NCI-H446 treated with DMSO at 0.1 percent for 48 hours (cell line): ENCODE measurements around the gene MRPL52.
A peak's percentile ranks its signal among the peaks of the same experiment; 100 is the strongest.
"Not testable (repeated sequence)": the region's sequence is repeated elsewhere in the genome, so short reads cannot be mapped to it uniquely, and the experiment has no call there.

Experiments
- DNase-seq: peaks from one replicate; lab custom pipeline; 2025; lab: John Stamatoyannopoulos, UW

MRPL52 gene

GRCh38 chr14:22829661-22830442 is at the start of gene MRPL52:
Gene MRPL52, plus strand, starts transcription at chr14:22829887. Its CDS starts 26 bp downstream, at chr14:22829913.
- DNase-seq, result peak; percentile 89

DNA sequence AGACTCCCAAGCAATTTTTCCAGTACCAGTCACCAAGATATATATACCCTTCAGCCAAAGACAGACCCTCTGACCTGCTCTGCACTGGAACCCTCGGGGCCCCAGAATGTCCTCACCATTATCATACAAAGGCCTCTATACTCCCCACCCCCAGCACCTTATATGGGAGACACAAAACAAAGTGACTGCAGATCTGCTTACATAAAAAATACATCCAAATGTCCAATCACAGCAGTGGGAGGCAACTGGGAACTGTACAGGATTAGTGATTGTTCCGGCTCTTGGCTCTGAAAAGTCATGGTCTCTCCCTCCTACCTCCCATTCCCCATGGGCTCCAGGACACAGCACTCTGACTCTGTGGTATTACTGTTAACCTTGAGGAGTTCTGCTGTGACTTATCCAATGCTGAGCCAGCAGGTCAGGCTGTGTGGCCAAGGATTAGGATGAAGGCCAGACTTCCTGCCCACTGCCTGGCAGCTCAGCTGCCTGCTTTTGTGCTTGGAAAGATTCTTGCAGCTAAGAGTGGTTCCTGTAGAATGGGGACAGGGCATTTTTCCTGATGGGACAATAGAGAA is 49.5 kb upstream of the MRPL52 start:
- no peak for DNase-seq

- DNase-seq, result no peak
Measured at GRCh38 chr14:22780941-22781300, 48.8 kb upstream of the MRPL52 start.

DNA sequence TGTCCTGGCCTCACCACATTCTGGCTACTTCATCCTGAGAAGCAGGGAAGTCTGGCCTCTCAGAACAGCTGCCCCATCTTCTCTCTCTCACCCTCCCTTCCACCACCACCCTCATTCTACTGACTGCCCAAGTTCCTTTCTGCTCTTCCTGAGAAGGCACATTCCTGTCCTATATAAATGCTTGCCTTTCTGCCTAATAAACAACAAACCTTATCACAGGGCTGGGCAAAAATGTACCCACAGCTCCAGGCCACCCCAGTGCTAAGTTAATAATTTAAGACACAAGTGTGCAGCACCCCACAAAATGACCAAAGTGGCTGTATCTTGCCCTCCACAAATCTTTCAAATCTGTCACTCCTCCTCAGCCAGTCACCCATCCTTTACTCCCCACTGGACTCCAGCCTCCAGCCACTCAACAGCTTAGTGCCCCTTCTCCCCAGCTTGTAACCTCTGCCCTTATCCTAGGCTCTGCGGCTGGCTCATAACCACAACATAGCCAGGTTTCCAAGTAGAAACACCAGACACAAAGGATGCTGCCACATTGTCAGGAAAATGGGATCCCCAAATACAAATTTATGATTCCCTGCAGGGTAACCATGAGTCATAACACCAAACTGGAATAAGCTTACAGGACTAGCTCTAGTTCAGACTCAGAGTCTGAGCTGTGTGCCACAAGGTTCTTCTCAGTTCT is 48.2 kb upstream of the MRPL52 start:
- DNase-seq, result no peak

- DNase-seq, result no peak
Measured at GRCh38 chr14:22786685-22787084, 43.0 kb upstream of the MRPL52 start.

- DNase-seq, result no peak
Measured at GRCh38 chr14:22791301-22791700, 38.4 kb upstream of the MRPL52 start.

DNA sequence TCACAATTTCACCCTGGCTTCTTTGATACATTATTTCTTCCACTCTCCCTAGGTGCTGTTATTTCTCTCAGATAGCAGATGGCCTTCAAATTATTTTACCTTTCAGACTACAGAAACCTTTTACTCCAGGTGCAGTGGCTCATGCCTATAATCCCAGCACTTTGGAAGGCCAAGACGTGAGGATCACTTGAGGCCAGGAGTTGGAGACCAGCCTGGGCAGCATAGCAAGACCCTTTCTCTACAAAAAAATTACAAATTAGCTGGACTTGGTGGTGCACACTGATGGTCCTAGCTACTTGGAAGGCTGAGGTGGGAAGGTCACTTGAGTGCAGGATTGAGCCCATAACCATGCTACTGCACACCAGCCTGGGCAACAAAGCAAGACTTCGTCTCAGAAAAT is 37.5 kb upstream of the MRPL52 start:
- no peak for DNase-seq

GRCh38 chr14:22793550-22793949 is 36.1 kb upstream of the MRPL52 start:
- not testable (repeated sequence) for DNase-seq

GRCh38 chr14:22793976-22794375 is 35.7 kb upstream of the MRPL52 start:
- no peak for DNase-seq

DNA sequence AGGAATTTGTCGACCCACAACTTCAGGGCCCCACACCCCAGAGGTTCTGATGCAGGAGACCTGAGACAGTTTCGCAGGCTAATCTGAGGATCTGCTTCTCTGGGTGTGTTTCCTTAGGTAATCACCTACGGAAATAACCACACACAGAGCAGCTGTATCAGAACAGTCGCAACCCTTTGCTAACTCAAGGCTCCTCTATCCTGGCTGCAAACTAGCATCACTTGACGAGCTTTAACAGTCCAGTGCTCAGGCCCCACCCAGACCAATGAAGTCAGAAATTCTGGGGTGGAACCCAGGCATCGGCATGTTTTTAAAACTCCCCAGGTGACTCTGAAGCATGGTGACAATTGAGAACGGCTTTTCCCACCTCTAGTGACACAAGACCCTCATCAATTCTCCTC is 35.1 kb upstream of the MRPL52 start:
- no peak for DNase-seq

GRCh38 chr14:22796087-22796707 is 33.5 kb upstream of the MRPL52 start:
- no peak for DNase-seq

DNA sequence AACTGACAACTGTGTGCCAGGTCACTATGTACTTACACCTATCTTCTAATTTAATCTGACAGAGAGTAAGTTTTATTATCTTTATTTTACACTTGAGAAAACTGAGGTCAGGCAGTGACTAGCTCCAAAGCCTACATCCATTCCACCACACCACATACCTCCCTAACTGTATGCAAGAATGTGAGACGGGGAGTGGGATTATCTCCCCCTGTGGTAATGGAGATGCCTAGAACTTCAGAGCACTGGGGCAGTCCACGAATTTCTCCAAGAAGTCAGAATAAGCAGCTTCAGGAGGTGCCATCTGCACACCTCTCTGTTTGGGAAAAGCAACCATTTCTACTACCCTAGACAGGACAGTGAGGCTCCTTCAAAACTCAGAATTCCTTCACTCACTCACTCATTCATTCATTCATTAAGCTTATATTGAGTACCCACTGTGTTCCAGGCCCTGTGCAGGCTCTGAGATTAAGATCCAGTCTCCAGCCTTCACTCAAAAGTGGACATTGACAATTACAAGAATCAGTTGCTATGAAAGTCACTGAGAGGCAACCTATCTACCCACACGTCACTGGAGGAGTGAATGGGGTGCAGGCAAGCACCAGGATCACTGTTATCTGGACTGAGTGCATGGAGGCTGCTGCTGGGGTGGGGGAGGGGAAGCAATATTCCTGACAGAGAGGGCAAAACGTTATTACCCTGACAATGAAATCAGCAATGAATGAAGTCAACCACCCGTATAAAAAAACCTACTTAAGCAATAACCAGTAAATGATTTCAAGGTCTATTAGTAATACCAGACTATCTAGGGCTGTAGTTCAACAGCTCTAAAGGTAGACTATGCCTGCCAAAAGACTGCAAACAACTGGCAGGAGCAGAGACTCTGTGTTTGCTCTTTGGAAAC is 32.4 kb upstream of the MRPL52 start:
- DNase-seq, result no peak

GRCh38 chr14:22798528-22798927 is 31.2 kb upstream of the MRPL52 start:
- no peak for DNase-seq

GRCh38 chr14:22800346-22800745 is 29.3 kb upstream of the MRPL52 start:
- no peak for DNase-seq

- no peak for DNase-seq
Measured at GRCh38 chr14:22801716-22802115, 28.0 kb upstream of the MRPL52 start.

DNA sequence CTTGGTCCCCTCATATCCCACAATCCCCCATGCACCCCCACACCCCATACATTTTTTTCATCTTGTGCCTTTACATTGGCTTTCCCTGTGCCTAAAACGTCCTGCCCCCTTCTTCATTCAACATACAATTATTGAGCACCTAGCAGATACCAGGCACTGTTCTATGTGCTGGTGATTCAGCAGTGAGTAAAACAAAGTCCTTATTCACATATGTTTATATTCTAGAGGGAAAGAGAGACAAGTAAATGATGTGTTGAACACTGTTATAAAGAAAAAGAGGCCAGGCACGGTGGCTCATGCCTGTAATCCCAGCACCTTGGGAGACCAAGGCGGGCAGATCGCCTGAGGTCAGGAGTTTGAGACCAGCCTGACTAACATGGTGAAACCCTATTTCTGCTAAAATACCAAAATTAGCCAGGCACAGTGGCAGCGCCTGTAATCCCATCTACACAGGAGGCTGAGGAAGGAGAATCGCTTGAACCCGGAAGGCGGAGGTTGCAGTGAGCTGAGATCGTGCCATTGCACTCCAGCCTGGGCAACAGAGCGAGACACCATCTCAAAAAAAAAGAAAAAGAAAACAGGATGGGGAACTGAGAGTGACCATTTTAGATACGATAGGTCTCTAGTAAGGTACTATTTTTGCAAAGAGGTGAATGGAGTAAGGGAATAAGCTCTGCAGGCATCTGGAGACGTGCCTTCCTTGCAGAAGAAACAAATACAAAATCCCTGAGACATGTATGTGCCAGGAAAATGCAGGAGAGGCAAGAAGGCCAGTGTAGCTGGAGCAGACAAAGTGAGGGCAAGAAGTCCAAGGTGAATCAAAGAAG is 26.6 kb upstream of the MRPL52 start:
- DNase-seq, result no peak

- no peak for DNase-seq
Measured at GRCh38 chr14:22803687-22803974, 26.1 kb upstream of the MRPL52 start.

GRCh38 chr14:22805235-22805634 is 24.5 kb upstream of the MRPL52 start:
- not testable (repeated sequence) for DNase-seq

DNA sequence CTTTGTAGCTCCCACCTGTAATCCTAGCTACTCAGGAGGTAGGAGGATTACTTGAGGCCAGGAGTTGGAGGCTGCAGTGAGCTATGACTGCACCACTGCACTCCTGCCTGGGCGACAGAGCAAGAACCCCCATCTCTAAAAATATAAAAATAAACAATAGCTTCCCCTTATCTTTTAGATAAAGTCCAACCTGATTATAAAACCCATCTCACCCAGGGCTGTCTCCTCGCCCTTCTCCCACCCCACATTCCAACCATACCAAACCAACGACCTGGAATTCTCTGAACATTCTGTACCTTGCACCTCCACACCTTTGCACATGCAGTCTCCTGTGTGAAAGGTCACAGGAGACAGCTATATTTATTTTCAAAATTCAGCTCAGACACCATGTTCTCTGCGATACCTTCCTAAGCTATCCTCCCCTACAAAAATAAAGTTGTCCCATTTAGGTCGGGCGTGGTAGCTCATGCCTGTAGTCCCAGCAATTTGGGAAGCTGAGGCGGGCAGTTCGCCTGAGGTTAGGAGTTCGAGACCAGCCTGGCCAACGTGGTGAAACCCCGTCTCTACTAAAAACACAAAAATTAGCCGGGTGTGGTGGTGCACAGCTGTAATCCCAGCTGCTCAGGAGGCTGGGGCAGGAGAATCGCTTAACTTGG is 22.1 kb upstream of the MRPL52 start:
- DNase-seq, result no peak

DNA sequence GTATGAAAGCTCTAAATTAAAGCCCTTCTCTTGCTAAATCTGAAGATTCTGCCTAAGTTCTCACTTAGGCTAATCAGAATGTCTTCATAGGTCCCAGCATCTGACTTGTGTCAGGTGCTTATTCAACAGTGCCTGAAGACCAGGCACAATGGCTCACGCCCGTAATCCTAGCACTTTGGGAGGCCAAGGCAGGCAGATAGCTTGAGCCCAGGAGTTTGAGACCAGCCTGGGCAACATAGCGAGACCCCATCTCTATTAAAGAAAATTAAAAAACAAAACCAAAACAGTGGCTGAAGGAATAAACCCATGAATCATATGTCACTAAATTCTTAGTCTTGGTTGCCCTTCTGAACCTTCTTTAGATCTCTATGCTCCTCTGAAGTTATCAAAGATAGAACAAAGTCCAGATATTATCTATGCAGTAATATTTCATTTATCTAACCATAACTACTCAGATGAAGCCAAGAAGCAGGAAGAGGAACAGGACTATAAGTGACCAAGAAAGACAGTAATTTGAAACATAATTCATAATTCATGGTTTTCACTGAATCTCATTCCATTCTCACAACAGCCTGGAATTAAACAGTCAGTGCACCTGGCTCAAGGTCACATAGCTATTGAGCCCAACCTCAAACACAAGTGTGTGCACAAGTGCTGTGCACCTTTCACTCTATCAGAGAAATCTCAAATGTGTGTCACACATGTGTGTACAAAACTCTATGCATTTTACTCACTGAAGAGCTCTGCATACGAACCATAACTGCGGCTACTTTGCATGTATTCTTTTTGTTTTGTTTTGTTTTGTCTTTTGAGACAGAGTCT is 21.1 kb upstream of the MRPL52 start:
- DNase-seq, result no peak
